Measurements from ENCODE around the gene TATDN3. TPM values are rescaled to one million over a fixed set of nuclear protein-coding genes. Genes with fewer than 3 reads are reported as not detected.
"Not testable (repeated sequence)": the region's sequence is repeated elsewhere in the genome, so short reads cannot be mapped to it uniquely, and the experiment has no call there.

TATDN3 gene
- total RNA-seq, 1 experiment from 2014 or later = 13.8 TPM

DNA sequence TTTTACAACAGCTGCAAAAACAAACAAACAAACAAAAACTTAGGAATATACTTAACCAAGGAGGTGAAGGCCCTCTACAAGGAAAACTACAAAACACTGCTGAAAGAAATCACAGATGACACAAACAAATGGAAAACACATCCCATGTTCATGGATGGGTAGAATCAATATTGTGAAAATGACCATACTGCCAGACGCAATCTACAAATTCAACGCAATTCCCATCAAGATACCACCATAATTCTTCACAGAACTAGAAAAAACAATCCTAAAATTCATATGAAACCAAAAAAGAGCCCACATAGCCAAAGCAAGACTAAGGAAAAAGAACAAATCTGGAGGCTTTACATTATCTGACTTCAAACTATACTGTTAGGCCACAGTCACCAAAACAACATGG, 24.9 kb upstream of the TATDN3 start:
- not testable (repeated sequence) for H3K79me2 ChIP-seq (ENCODE audit: insufficient read depth, low read length); H2BK15ac ChIP-seq (ENCODE audit: low read depth, low read length); H3K27ac ChIP-seq (ENCODE audit: insufficient read length, low read depth, low read length); H3K56ac ChIP-seq (ENCODE audit: insufficient read length, low read depth, low read length); H3K4me1 Mint-ChIP-seq; H3K23me2 ChIP-seq (ENCODE audit: insufficient read length, low read depth, low read length, poor library complexity, severe bottlenecking); H3K9me3 ChIP-seq (ENCODE audit: control insufficient read depth, low read depth, low read length); H3K4me1 ChIP-seq (ENCODE audit: insufficient read depth, low read length); H3K4ac ChIP-seq (ENCODE audit: low read depth, low read length); H4K8ac ChIP-seq (replicated peaks; ENCODE audit: insufficient read length, low read depth, low read length); H4K91ac ChIP-seq (ENCODE audit: insufficient read length, low read depth, low read length); H3K27ac Mint-ChIP-seq; H2AFZ ChIP-seq (ENCODE audit: low read length); H2BK20ac ChIP-seq (ENCODE audit: low read depth, low read length, poor library complexity, severe bottlenecking); H3K27me3 Mint-ChIP-seq (ENCODE audit: low read depth); H4K5ac ChIP-seq (ENCODE audit: insufficient read length, low read depth, low read length); H3K23ac ChIP-seq (ENCODE audit: insufficient read length, low read depth, low read length); H3K27me3 ChIP-seq (ENCODE audit: insufficient read depth, low read length); H3K9ac ChIP-seq (ENCODE audit: extremely low read depth, insufficient read length, low read length); H3T11ph ChIP-seq (ENCODE audit: low read length); H3K14ac ChIP-seq (ENCODE audit: insufficient read depth, low read length); H3K4me3 Mint-ChIP-seq; H3K18ac ChIP-seq (ENCODE audit: insufficient read length, low read depth, low read length); H3K4me2 ChIP-seq (ENCODE audit: insufficient read depth, insufficient read length, low read length); H2BK5ac ChIP-seq (ENCODE audit: insufficient read length, low read length); H4K20me1 ChIP-seq (ENCODE audit: control insufficient read depth, insufficient read depth, insufficient read length); H2BK12ac ChIP-seq (ENCODE audit: insufficient read length, low read depth, low read length); H2AK5ac ChIP-seq (ENCODE audit: insufficient read length, low read length); H2BK120ac ChIP-seq (ENCODE audit: low read depth, low read length, poor library complexity, severe bottlenecking); DNase-seq
- peaks cover 13% of the 10 kb centered on the region for H3K79me1 ChIP-seq (ENCODE audit: insufficient read depth, low read depth, low read length, poor library complexity, severe bottlenecking)
- no CpG with 5 or more reads among the region's 2 CpGs for WGBS (ENCODE audit: extremely low coverage, insufficient read length, low lambda C conversion rate)
- H3K36me3 Mint-ChIP-seq (ENCODE audit: insufficient read depth in 1 of 3, low read depth in 3 of 3) = peaks cover 45 to 63% (median 51%) of the 10 kb centered on the region in 3 experiments
- H3K9me3 Mint-ChIP-seq = peaks cover 28 to 39% of the 10 kb centered on the region in 2 experiments
